ENCODE measurements around the gene PAPOLG. TPM values are rescaled to one million over a fixed set of nuclear protein-coding genes. Genes with fewer than 3 reads are reported as not detected.

The PAPOLG gene
- polyA plus RNA-seq, 1 donor (not counting 4 experiments of a cell fraction or from before 2014, with no cell fraction given), result 14.1 TPM

GRCh38 chr2:60708630-60709320, 47.3 kb upstream of the PAPOLG start:
- dilution Hi-C loops (cut with MboI; ENCODE audit: extremely low pct_ligation_motif_present, low sequenced_read_pairs), result no loop called here
- Histone ChIP-seq H3K9ac (ENCODE audit: control insufficient read depth, extremely low read depth, insufficient read depth, low read length) (no peak overlapping the region), H3K27ac (ENCODE audit: control insufficient read depth, insufficient read depth, low read length) (no peak overlapping the region), H3K36me3 (ENCODE audit: control insufficient read depth in 2 of 2, extremely low read depth in 1 of 2, insufficient read depth in 2 of 2, low read length in 2 of 2) (no peaks in the 10 kb centered on the region), H3K9me3 (ENCODE audit: control insufficient read depth, low read depth, low read length) (no peaks in the 10 kb centered on the region), H3K79me2 (ENCODE audit: control insufficient read depth, insufficient read depth, low read length) (no peaks in the 10 kb centered on the region), H3K4me2 (ENCODE audit: control insufficient read depth, extremely low read depth, insufficient read depth, low read depth, low read length) (no peak overlapping the region), H2AFZ (ENCODE audit: control insufficient read depth, low read length) (no peak overlapping the region), H3K9me1 (ENCODE audit: control insufficient read depth, extremely low read depth, insufficient read depth, low read length) (no peaks in the 10 kb centered on the region), H4K20me1 (ENCODE audit: control insufficient read depth, extremely low read depth, insufficient read depth, low read length) (no peaks in the 10 kb centered on the region), H3K4me1 (ENCODE audit: control insufficient read depth, extremely low read depth, insufficient read depth, low read length) (no peaks in the 10 kb centered on the region), H3K4me3 (ENCODE audit: control insufficient read depth in 2 of 3, extremely low read depth in 1 of 3, insufficient read depth in 2 of 3, low read depth in 1 of 3, low read length in 3 of 3) (no peak overlapping the region), H3K27me3 (ENCODE audit: control insufficient read depth, extremely low read depth, insufficient read depth, low read length) (no peaks in the 10 kb centered on the region)
- FAIRE-seq (no peak), DNase-seq (ENCODE audit: low read depth, low spot score) (no peak)
- TF ChIP-seq CTCF (optimal IDR thresholded peaks at IDR 0.05 in 1 of 3, IDR thresholded peaks at IDR 0.05 in 1 of 3, conservative IDR thresholded peaks at IDR 0.05 in 1 of 3; ENCODE audit: extremely low read depth in 1 of 3, insufficient read depth in 2 of 3, low read length in 3 of 3) (no peak), EZH2 (IDR thresholded peaks at IDR 0.05; ENCODE audit: low read length) (no peak)

GRCh38 chr2:60710707-60711106, 45.4 kb upstream of the PAPOLG start:
- Histone ChIP-seq H3K4me1 (ENCODE audit: control insufficient read depth, extremely low read depth, insufficient read depth, low read length) (no peaks in the 10 kb centered on the region), H3K4me2 (ENCODE audit: control insufficient read depth, extremely low read depth, insufficient read depth, low read depth, low read length) (no peak overlapping the region), H3K4me3 (ENCODE audit: control insufficient read depth in 2 of 3, extremely low read depth in 1 of 3, insufficient read depth in 2 of 3, low read depth in 1 of 3, low read length in 3 of 3) (no peak overlapping the region), H3K9me1 (ENCODE audit: control insufficient read depth, extremely low read depth, insufficient read depth, low read length) (no peaks in the 10 kb centered on the region), H3K36me3 (ENCODE audit: control insufficient read depth in 2 of 2, extremely low read depth in 1 of 2, insufficient read depth in 2 of 2, low read length in 2 of 2) (no peaks in the 10 kb centered on the region), H3K9ac (ENCODE audit: control insufficient read depth, extremely low read depth, insufficient read depth, low read length) (no peak overlapping the region), H4K20me1 (ENCODE audit: control insufficient read depth, extremely low read depth, insufficient read depth, low read length) (no peaks in the 10 kb centered on the region), H3K79me2 (ENCODE audit: control insufficient read depth, insufficient read depth, low read length) (no peaks in the 10 kb centered on the region), H3K27ac (ENCODE audit: control insufficient read depth, insufficient read depth, low read length) (no peak overlapping the region), H3K27me3 (ENCODE audit: control insufficient read depth, extremely low read depth, insufficient read depth, low read length) (no peaks in the 10 kb centered on the region), H2AFZ (ENCODE audit: control insufficient read depth, low read length) (no peak overlapping the region), H3K9me3 (ENCODE audit: control insufficient read depth, low read depth, low read length) (no peaks in the 10 kb centered on the region)
- no peak for FAIRE-seq
- dilution Hi-C loops (cut with MboI; ENCODE audit: extremely low pct_ligation_motif_present, low sequenced_read_pairs), result no loop called here
- DNase-seq (ENCODE audit: low read depth, low spot score), result no peak
- TF ChIP-seq CTCF (optimal IDR thresholded peaks at IDR 0.05 in 1 of 3, IDR thresholded peaks at IDR 0.05 in 1 of 3, conservative IDR thresholded peaks at IDR 0.05 in 1 of 3; ENCODE audit: extremely low read depth in 1 of 3, insufficient read depth in 2 of 3, low read length in 3 of 3) (no peak), EZH2 (IDR thresholded peaks at IDR 0.05; ENCODE audit: low read length) (no peak)

Data from keratinocyte (primary cell).